ENCODE data around the gene PROKR2.

DNA sequence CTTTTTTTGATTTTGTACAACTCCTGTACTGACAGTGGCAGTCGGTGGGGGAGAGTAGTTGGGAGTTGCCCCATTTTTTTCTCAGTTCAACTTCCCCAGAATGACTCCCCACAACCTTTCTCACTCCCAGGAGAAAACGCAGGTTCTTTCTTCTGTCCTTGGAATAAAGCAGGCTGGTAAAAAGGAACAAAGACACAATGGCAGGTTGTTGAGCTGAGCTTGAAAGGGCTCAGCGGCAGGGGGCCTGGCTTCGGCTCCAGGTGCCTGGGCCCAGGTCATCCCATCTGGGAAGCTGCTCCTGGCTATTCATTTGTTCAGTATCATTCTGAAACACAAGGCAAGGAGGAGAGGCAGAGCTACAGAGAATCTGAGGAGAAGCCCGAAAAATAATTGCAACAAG lies 46.2 kb downstream of the PROKR2 start:
- no peak for TF ChIP-seq LEF1 (IDR thresholded peaks at IDR 0.05; ENCODE audit: borderline replicate concordance)
- TF ChIP-seq SP1 (IDR thresholded peaks at IDR 0.05): no peak
- TF ChIP-seq CTBP1 (IDR thresholded peaks at IDR 0.05; ENCODE audit: borderline replicate concordance): no peak
- no peak for TF ChIP-seq BHLHE40 (IDR thresholded peaks at IDR 0.05; ENCODE audit: borderline replicate concordance)
- no peak for TF ChIP-seq FOXM1 (IDR thresholded peaks at IDR 0.05; ENCODE audit: borderline replicate concordance)
- TF ChIP-seq ARNT (IDR thresholded peaks at IDR 0.05): no peak
- no peak for TF ChIP-seq ZNF384 (IDR thresholded peaks at IDR 0.05)
- TF ChIP-seq FOXA1 (IDR thresholded peaks at IDR 0.05): no peak
- TF ChIP-seq FOXK2 (IDR thresholded peaks at IDR 0.05): no peak
- no peak for TF ChIP-seq SUZ12 (IDR thresholded peaks at IDR 0.05)
- TF ChIP-seq HDGF (IDR thresholded peaks at IDR 0.05; ENCODE audit: borderline replicate concordance): no peak
- no peak for TF ChIP-seq L3MBTL2 (conservative IDR thresholded peaks at IDR 0.05)

Data from HEK293T (cell line).